SK-N-SH (cell line): ENCODE data around the gene DDC.

Experiments used
- CHD2 ChIP-seq: fragments of 150-350 bp; IDR thresholded peaks from 2 replicates; pipeline ENCODE4 v1.6.1; 2018; ENCODE audit warnings: low read length; ENCODE audit not compliant: partially characterized antibody
- TF ChIP-seq, protein P1 (sequence below): fragments of 200-600 bp; sonication (generic); IDR thresholded peaks from 2 replicates; pipeline ENCODE4 v1.6.1; 2017; ENCODE audit warnings: antibody characterized with exemption, mild to moderate bottlenecking, moderate library complexity

DNA sequence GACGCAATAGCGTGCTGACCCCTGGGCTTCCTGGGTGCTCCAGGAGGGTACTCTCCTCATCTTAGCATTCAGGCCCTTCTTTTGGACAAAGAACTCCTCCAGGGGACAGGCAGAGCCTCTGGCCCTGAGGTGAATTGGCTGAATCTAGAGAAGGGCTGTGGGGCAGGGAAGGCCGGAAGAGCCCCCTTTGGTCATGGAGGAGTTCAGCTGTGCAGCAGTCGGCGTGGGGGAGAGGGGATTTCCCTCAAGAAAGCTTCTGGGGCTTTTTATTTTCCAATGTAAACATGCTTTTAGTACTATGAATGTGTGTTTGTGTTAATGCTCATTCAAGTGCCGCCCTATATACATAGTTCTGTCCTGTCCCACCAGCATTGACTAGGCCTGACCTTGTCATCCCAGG lies 153.9 kb downstream of the DDC start:
- TF ChIP-seq CHD2 = no peak
- TF ChIP-seq, protein P1, sequence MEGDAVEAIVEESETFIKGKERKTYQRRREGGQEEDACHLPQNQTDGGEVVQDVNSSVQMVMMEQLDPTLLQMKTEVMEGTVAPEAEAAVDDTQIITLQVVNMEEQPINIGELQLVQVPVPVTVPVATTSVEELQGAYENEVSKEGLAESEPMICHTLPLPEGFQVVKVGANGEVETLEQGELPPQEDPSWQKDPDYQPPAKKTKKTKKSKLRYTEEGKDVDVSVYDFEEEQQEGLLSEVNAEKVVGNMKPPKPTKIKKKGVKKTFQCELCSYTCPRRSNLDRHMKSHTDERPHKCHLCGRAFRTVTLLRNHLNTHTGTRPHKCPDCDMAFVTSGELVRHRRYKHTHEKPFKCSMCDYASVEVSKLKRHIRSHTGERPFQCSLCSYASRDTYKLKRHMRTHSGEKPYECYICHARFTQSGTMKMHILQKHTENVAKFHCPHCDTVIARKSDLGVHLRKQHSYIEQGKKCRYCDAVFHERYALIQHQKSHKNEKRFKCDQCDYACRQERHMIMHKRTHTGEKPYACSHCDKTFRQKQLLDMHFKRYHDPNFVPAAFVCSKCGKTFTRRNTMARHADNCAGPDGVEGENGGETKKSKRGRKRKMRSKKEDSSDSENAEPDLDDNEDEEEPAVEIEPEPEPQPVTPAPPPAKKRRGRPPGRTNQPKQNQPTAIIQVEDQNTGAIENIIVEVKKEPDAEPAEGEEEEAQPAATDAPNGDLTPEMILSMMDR = no peak
